ENCODE data around the gene DCUN1D1.
"Not testable (repeated sequence)": the region's sequence is repeated elsewhere in the genome, so short reads cannot be mapped to it uniquely, and the experiment has no call there.

DCUN1D1 gene

DNA sequence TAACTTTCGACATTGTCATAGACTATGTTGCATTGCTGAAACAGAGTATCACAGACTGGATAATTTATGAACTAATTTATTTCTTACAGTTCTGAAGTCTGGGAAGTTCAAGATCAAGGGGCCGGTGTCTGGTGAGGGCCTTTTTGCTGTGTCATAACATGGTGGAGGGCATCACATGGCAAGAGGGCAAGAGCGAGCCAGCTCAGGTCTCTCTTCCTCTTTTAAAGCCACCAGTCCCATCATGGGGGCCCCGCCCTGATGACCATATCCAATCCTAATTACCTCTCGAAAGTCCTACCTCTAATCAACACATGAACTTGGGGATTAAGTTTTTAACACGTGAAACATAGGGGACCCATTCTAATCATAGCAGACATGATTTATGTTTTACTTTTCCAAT is 33.5 kb upstream of the DCUN1D1 start:
- no peak overlapping the region for H3K27ac ChIP-seq
- TF ChIP-seq ZFX (IDR thresholded peaks at IDR 0.05): no peak
- TF ChIP-seq, protein P1, sequence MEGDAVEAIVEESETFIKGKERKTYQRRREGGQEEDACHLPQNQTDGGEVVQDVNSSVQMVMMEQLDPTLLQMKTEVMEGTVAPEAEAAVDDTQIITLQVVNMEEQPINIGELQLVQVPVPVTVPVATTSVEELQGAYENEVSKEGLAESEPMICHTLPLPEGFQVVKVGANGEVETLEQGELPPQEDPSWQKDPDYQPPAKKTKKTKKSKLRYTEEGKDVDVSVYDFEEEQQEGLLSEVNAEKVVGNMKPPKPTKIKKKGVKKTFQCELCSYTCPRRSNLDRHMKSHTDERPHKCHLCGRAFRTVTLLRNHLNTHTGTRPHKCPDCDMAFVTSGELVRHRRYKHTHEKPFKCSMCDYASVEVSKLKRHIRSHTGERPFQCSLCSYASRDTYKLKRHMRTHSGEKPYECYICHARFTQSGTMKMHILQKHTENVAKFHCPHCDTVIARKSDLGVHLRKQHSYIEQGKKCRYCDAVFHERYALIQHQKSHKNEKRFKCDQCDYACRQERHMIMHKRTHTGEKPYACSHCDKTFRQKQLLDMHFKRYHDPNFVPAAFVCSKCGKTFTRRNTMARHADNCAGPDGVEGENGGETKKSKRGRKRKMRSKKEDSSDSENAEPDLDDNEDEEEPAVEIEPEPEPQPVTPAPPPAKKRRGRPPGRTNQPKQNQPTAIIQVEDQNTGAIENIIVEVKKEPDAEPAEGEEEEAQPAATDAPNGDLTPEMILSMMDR (conservative IDR thresholded peaks at IDR 0.05): no peak

DNA sequence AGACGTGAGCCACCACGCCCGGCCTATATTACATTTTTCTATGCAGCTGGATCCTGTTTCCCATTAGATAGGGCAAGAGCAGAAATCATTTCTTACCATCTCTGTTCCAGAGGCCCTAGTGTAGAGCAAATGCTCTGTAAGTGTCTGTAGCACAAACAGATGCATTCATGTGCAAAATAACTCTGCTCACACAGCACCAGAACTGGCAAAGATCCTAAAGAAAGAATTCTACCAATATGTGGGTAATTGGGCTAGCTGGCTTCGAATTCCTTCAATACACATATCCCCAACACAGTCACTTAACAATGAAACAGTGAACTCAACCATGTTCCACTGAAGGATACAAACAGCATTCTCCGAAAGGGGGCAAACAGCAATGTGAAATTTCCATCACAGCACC is 32.7 kb upstream of the DCUN1D1 start:
- no peak for TF ChIP-seq ZFX (IDR thresholded peaks at IDR 0.05)
- TF ChIP-seq, protein P1 (conservative IDR thresholded peaks at IDR 0.05): no peak
- H3K27ac ChIP-seq: no peak overlapping the region

DNA sequence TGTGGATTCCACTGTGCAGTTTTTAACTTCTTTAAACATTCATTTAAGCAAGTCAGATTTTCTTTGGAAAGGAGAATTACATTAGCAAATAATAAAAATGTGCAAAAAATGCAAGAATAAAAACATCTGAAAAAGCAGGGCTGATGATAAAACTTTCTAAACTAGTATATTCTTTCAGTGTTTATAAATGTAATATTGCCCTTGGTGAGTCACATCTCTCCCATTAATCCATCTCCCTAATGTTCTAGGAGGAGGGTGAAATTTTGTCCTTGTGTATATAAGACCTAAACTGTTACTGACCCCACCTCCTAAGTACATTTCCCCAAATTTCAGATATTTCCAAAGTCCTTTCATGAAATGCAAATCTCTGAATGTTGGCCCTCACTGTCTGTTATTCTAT is 28.5 kb upstream of the DCUN1D1 start:
- TF ChIP-seq ZFX (IDR thresholded peaks at IDR 0.05): no peak
- TF ChIP-seq, protein P1 (conservative IDR thresholded peaks at IDR 0.05): no peak

DNA sequence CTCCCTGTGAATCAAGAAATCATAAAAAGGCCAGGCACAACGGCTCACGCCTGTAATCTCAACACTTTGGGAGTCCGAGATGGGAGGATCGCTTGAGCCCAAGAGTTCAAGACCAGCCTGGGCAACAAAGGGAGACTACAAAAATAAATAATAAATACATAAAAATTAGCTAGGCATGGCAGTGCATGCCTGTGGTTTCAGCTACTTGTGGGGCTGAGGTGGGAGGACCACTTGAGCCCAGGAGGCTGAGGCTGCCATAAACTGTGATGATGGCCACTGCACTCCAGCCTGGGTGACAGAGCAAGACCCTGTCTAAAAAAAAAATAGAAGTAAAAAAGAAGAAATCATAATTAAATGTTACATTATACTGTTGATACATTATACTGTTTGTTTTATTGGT is 28.0 kb upstream of the DCUN1D1 start:
- no peak overlapping the region for H3K27ac ChIP-seq
- TF ChIP-seq ZFX (IDR thresholded peaks at IDR 0.05): no peak
- TF ChIP-seq, protein P1 (conservative IDR thresholded peaks at IDR 0.05): no peak

More for the DNA sequence above, 28.5 kb upstream of the DCUN1D1 start:
- H3K27ac ChIP-seq: no peak overlapping the region

DNA sequence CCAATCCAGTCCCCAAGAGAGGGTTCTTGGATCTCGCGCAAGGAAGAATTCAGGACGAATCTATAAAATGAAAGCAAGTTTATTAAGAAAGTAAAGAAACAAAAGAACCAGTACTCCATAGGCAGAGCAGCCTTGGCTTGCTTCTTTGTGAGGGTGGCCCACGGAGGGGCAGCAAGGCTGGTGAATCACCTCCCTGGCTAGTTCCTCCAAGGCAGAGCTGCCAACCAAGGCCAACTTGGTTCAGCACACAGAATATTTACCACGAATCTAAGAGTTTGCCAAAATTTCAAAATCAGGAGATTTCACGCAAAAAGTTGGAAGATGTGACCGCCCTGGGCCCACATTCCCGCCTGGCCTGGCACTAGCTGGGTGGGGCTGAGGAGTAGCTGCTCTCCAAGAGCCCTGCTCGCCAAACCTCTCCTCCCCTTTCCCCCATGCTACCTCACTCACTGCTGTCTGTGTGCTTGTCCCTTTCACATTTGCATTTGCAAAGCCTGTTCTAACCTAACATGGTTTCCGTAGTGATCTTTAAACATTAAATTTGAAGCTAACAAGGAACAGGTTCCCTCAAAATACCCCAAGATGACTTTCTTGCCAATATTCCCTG is 26.2 kb upstream of the DCUN1D1 start:
- no peak overlapping the region for H3K27ac ChIP-seq
- TF ChIP-seq, protein P1 (conservative IDR thresholded peaks at IDR 0.05): no peak
- no peak for TF ChIP-seq ZFX (IDR thresholded peaks at IDR 0.05)

DNA sequence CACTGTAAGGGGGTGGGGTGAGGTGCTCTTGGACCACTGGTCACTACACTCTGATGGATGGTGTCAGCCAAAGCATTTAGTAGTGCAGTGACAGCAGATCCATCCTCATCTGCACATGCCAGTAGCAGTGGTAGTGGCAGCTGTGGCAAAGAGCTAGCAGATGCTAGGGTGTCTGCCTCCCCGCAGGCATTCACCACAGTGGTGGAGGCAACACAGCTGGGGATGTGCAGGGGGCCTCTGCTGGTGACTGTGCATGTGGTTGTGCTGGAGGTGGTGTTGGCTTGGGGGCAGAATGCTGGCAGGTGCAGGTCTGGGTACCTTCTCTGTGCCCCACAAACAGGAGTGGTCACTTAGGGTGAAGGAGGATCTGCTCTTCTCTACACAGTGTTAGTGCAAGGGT is 19.4 kb upstream of the DCUN1D1 start:
- TF ChIP-seq, protein P1 (conservative IDR thresholded peaks at IDR 0.05): no peak
- no peak for TF ChIP-seq ZFX (IDR thresholded peaks at IDR 0.05)
- H3K27ac ChIP-seq: no peak overlapping the region

DNA sequence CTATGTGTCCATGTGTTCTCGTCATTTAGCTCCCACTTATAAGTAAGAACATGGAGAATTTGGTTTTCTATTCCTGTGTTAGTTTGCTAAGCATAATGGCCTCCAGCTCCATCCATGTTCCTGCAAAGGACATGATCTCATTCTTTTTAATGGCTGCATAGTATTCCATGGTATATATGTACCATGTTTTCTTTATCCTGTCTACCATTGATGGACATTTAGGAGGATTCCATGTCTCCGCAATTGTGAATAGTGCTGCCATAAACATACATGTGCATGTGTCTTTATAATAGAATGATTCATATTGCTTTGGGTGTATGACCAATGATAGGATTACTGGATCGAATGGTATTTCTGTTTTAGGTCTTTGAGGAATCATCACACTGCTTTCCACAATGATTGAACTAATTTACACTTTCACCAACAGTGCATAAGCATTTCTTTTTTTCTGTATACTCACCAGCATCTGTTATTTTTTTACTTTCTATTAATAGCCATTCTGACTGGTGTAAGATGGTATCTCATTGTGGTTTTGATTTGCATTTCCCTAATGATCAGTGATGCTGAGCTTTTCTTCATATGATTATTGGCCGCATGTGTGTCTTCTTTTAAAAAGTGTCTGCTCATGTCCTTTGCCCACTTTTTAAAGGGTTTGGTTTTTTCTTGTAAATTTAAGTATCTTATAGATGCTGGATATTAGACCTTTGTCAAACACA is 13.3 kb upstream of the DCUN1D1 start:
- H3K27ac ChIP-seq: not testable (repeated sequence)

DNA sequence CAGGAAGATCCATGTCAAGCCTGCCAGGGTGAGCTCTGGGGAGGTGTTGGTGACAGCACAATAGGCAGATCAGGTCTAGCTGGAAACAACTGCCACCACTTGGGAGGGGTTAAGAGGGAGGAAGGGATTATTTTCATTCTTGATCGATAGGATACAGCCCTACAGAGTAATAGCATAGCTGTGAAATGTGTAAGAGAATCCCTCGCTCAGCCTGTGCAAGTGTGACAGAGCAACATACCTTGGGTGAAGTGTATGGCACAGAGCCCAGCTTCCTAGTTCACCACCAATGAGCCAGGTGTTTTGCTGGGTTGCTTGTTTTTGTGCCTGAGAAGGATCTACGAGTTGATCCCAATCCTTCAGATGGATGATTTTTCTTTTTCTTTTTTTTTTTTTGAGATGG is 9.2 kb upstream of the DCUN1D1 start:
- TF ChIP-seq, protein P1 (conservative IDR thresholded peaks at IDR 0.05): no peak
- no peak for TF ChIP-seq ZFX (IDR thresholded peaks at IDR 0.05)
- no peak overlapping the region for H3K27ac ChIP-seq

All from C4-2B (cell line).